B cell (primary cell): ENCODE measurements around the gene ZNF423. TPM values are rescaled to one million over a fixed set of nuclear protein-coding genes. Genes with fewer than 3 reads are reported as not detected.

ENCODE experiments used
- ATAC-seq: fragments of 200-7000 bp; cut with Tn5 transposase; one replicate; pipeline ENCODE4 v1.10.0; 2021; ENCODE audit warnings: low read depth, mild to moderate bottlenecking, moderate number of reproducible peaks, moderate library complexity
- CTCF ChIA-PET: fragments of 350-600 bp; sonication (Branson Sonifier 250); formaldehyde crosslinking; loops from one replicate; lab custom pipeline; 2021; ENCODE audit warnings: antibody characterized with exemption, inconsistent platforms; lab: Charles Lee
- POLR2A ChIA-PET: fragments of 350-600 bp; sonication (Branson Sonifier 250); formaldehyde crosslinking; loops from one replicate; lab custom pipeline; 2021; ENCODE audit warnings: antibody characterized with exemption; lab: Charles Lee
- DNase-seq: peaks from one replicate; pipeline ENCODE4 v3.0.0; 2013
- H2AFZ ChIP-seq: 2 replicates; pipeline ENCODE4 v1.6.1; 2012; ENCODE audit warnings: mild to moderate bottlenecking, low read depth, low read length; ENCODE audit not compliant: insufficient read depth, poor library complexity, severe bottlenecking
- H3K27ac ChIP-seq, 2 donors: 1 replicate in 1 of 2; 2 replicates in 1 of 2; pipeline ENCODE4 v1.5.1; 2012 to 2013; ENCODE audit warnings: low read length in 2 of 2, mild to moderate bottlenecking in 2 of 2, moderate library complexity in 1 of 2
- H3K27me3 ChIP-seq, 4 experiments: fragments of 200-600 bp in 1 of 4; sonication (generic) in 1 of 4; replicated peaks in 1 of 4; 1 replicate in 2 of 4; 2 replicates in 2 of 4; pipeline versions ENCODE4 v1.6.1 to v1.7.0; 2013 to 2016; ENCODE audit warnings: low read length in 3 of 4, mild to moderate bottlenecking in 2 of 4, mixed read lengths in 1 of 4, moderate library complexity in 1 of 4; ENCODE audit not compliant: insufficient read depth in 4 of 4, control insufficient read depth in 3 of 4; ENCODE audit errors: control extremely low read depth in 1 of 4
- H3K36me3 ChIP-seq, 2 experiments: replicated peaks in 1 of 2; 1 replicate in 1 of 2; 2 replicates in 1 of 2; pipeline versions ENCODE4 v1.6.1 to v1.7.1; 2013; ENCODE audit warnings: low read length in 1 of 2; ENCODE audit not compliant: insufficient read depth in 2 of 2, control insufficient read depth in 1 of 2; ENCODE audit errors: control extremely low read depth in 1 of 2, extremely low read depth in 1 of 2
- H3K4me1 ChIP-seq, 2 donors: fragments of 200-600 bp in 1 of 2; sonication (generic) in 1 of 2; 1 replicate in 1 of 2; 2 replicates in 1 of 2; pipeline versions ENCODE4 v1.5.1 to v1.6.1; 2013 to 2017; ENCODE audit warnings: low read length in 2 of 2; ENCODE audit not compliant: control insufficient read depth in 2 of 2, insufficient read depth in 2 of 2
- H3K4me2 ChIP-seq: replicated peaks from 2 replicates; pipeline ENCODE3; 2012; ENCODE audit warnings: mild to moderate bottlenecking, low read depth, low read length; ENCODE audit not compliant: poor library complexity, severe bottlenecking
- H3K4me3 ChIP-seq, 5 experiments: fragments of 200-600 bp in 1 of 5; sonication (generic) in 1 of 5; 1 replicate in 3 of 5; 2 replicates in 2 of 5; pipeline versions ENCODE4 v1.5.1 to v1.7.0; 2011 to 2016; ENCODE audit warnings: low read length in 4 of 5, mild to moderate bottlenecking in 4 of 5, low read depth in 2 of 5, control low read depth in 1 of 5, moderate library complexity in 1 of 5; ENCODE audit not compliant: insufficient read depth in 1 of 5; ENCODE audit errors: control extremely low read depth in 1 of 5, extremely low read depth in 1 of 5
- H3K79me2 ChIP-seq: fragments of 200-600 bp; sonication (generic); one replicate; pipeline ENCODE4 v1.6.0; 2016; ENCODE audit warnings: low read length; ENCODE audit not compliant: control insufficient read depth, insufficient read depth
- H3K9ac ChIP-seq: fragments of 200-600 bp; sonication (generic); 2 replicates; pipeline ENCODE4 v1.6.1; 2017; ENCODE audit warnings: mild to moderate bottlenecking, low read length, moderate library complexity
- H3K9me3 ChIP-seq, 3 donors: one replicate each; pipeline versions ENCODE4 v1.6.1 to v1.7.1; 2013; ENCODE audit warnings: low read length in 2 of 3; ENCODE audit not compliant: control insufficient read depth in 2 of 3, insufficient read depth in 1 of 3; ENCODE audit errors: control extremely low read depth in 1 of 3
- H4K20me1 ChIP-seq: 2 replicates; pipeline ENCODE4 v1.6.0; 2012; ENCODE audit warnings: mild to moderate bottlenecking, low read length; ENCODE audit not compliant: insufficient read depth, control insufficient read depth, poor library complexity, severe bottlenecking
- H3K27ac Mint-ChIP-seq: one replicate; pipeline ENCODE4 v1.8.0; 2021; ENCODE audit warnings: mixed read lengths
- H3K27me3 Mint-ChIP-seq: one replicate; pipeline ENCODE4 v1.8.0; 2021; ENCODE audit warnings: mixed read lengths
- H3K4me1 Mint-ChIP-seq: one replicate; pipeline ENCODE4 v1.8.0; 2021; ENCODE audit warnings: mixed read lengths
- H3K4me3 Mint-ChIP-seq: one replicate; pipeline ENCODE4 v1.8.0; 2021; ENCODE audit warnings: mixed read lengths
- H3K9me3 Mint-ChIP-seq: one replicate; pipeline ENCODE4 v1.8.0; 2022; ENCODE audit warnings: mixed read lengths; ENCODE audit not compliant: insufficient read depth
- EZH2 ChIP-seq: IDR thresholded peaks from 2 replicates; pipeline ENCODE4 v1.6.1; 2012; ENCODE audit warnings: borderline replicate concordance, low read depth, mild to moderate bottlenecking, moderate library complexity, low read length; ENCODE audit not compliant: insufficient read depth, poor library complexity, severe bottlenecking
- WGBS: methylation state at CpG from one replicate; pipeline ENCODE4 v1.1.5; 2013; ENCODE audit warnings: missing lambda C conversion rate; ENCODE audit not compliant: insufficient coverage; 5-methylcytosine and 5-hydroxymethylcytosine counted together
- intact Hi-C: fragments of 100-400 bp; cut with micrococcal nuclease; formaldehyde crosslinking; loops from one replicate; pipeline ENCODE4 v1.10.0; 2022
- polyA plus RNA-seq: library from polyadenylated mRNA; depleted of rRNA; stranded (reverse); fragments of >200 nt; gene quantifications from 2 replicates; pipeline ENCODE4 v1.2.3, GENCODE V29; 2012
- total RNA-seq, 2 donors: library from RNA; stranded (reverse); fragments of 120-200 nt in 1 of 2; gene quantifications; 1 replicate in 1 of 2; 2 replicates in 1 of 2; pipeline versions ENCODE4 v1.2.3 to v1.2.4, GENCODE V29; 2013 to 2022
- TF ChIP-seq, protein P1 (sequence below): fragments of 200-600 bp; IDR thresholded peaks from one replicate; pipeline ENCODE4 v1.8.0; 2022; ENCODE audit warnings: antibody characterized with exemption, mild to moderate bottlenecking

ZNF423 gene
- total and polyA plus RNA-seq, 2 donors (not counting 1 experiment from before 2014, with no cell fraction given) = not detected

- Histone ChIP-seq H4K20me1 (no peaks in the 10 kb centered on the region), H3K27me3 (peaks cover 0 to 5% (median 0%) of the 10 kb centered on the region in 4 experiments), H2AFZ (no peak overlapping the region), H3K79me2 (no peaks in the 10 kb centered on the region), H3K4me1 (no peaks in the 10 kb centered on the region), H3K9me3 (no peaks in the 10 kb centered on the region), H3K27ac (no peak overlapping the region), H3K4me3 (no peak overlapping the region), H3K4me2 (no peak overlapping the region), H3K9ac (no peak overlapping the region), H3K36me3 (no peaks in the 10 kb centered on the region)
- Mint-ChIP-seq H3K4me1 (no peaks in the 10 kb centered on the region), H3K27me3 (peaks cover 26% of the 10 kb centered on the region), H3K4me3 (no peak overlapping the region), H3K9me3 (no peaks in the 10 kb centered on the region), H3K27ac (no peak overlapping the region)
- intact Hi-C loops = no loop called here
- POLR2A ChIA-PET = no interaction called here
- no peak for ATAC-seq
- 84% methylated on average over 2 of the region's 2 CpGs for WGBS
- DNase-seq = no peak
- CTCF ChIA-PET = no interaction called here
- TF ChIP-seq, protein P1, sequence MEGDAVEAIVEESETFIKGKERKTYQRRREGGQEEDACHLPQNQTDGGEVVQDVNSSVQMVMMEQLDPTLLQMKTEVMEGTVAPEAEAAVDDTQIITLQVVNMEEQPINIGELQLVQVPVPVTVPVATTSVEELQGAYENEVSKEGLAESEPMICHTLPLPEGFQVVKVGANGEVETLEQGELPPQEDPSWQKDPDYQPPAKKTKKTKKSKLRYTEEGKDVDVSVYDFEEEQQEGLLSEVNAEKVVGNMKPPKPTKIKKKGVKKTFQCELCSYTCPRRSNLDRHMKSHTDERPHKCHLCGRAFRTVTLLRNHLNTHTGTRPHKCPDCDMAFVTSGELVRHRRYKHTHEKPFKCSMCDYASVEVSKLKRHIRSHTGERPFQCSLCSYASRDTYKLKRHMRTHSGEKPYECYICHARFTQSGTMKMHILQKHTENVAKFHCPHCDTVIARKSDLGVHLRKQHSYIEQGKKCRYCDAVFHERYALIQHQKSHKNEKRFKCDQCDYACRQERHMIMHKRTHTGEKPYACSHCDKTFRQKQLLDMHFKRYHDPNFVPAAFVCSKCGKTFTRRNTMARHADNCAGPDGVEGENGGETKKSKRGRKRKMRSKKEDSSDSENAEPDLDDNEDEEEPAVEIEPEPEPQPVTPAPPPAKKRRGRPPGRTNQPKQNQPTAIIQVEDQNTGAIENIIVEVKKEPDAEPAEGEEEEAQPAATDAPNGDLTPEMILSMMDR = no peak
- no peak for TF ChIP-seq EZH2
Measured at GRCh38 chr16:49846800-49847199, 9.1 kb downstream of the ZNF423 start.

- ATAC-seq = no peak
- ChIA-PET CTCF (no interaction called here), POLR2A (no interaction called here)
- no peak overlapping the region for H3K4me2 ChIP-seq
- TF ChIP-seq EZH2 = no peak
- TF ChIP-seq, protein P1 = no peak
- H3K4me3 Mint-ChIP-seq = no peak overlapping the region
- no peak overlapping the region for H3K9ac ChIP-seq
- H3K4me1 ChIP-seq = no peaks in the 10 kb centered on the region
- no peak overlapping the region for H3K4me3 ChIP-seq
- H3K27ac ChIP-seq = no peak overlapping the region
- WGBS = 90% methylated on average over 6 of the region's 6 CpGs
- intact Hi-C loops = no loop called here
- no peaks in the 10 kb centered on the region for H3K79me2 ChIP-seq
- peaks cover 0 to 3% (median 2%) of the 10 kb centered on the region in 4 experiments for H3K27me3 ChIP-seq
- H3K4me1 Mint-ChIP-seq = peaks cover 2% of the 10 kb centered on the region
- H3K9me3 Mint-ChIP-seq = no peaks in the 10 kb centered on the region
- H3K27ac Mint-ChIP-seq = no peak overlapping the region
- DNase-seq = no peak
- no peaks in the 10 kb centered on the region for H3K36me3 ChIP-seq
- no peak overlapping the region for H2AFZ ChIP-seq
- peaks cover 33% of the 10 kb centered on the region for H3K27me3 Mint-ChIP-seq
- H3K9me3 ChIP-seq = no peaks in the 10 kb centered on the region
- H4K20me1 ChIP-seq = no peaks in the 10 kb centered on the region
Measured at GRCh38 chr16:49844359-49844758, 11.6 kb downstream of the ZNF423 start.
